GM21447 (cell line): Measurements from ENCODE around the gene USP49.

Source experiments
- ATAC-seq: cut with Tn5 transposase; IDR thresholded peaks from one replicate; pipeline ENCODE4 v1.9.1; 2021; ENCODE audit not compliant: unreplicated experiment

USP49 gene

GRCh38 chr6:41931792-41932191 lies 36.6 kb upstream of the USP49 start:
- ATAC-seq: no peak

GRCh38 chr6:41929924-41930323 lies 34.7 kb upstream of the USP49 start:
- ATAC-seq: no peak

- no peak for ATAC-seq
These were observed 32.1 kb upstream of the USP49 start for GRCh38 chr6:41927253-41927652.

GRCh38 chr6:41922154-41922553 lies 27.0 kb upstream of the USP49 start:
- ATAC-seq: no peak

GRCh38 chr6:41921712-41921998 lies 26.5 kb upstream of the USP49 start:
- no peak for ATAC-seq

- peak; percentile 92 for ATAC-seq
These were observed 25.9 kb upstream of the USP49 start, which contains the start of the genes BYSL and MED20 for GRCh38 chr6:41920921-41921711. TSS of gene BYSL (plus strand) at chr6:41921499. CDS start at chr6:41921563, 64 bp downstream. TSS of gene MED20 (minus strand) at chr6:41921139. CDS start at chr6:41921018, 121 bp downstream.

- ATAC-seq: no peak
These were observed 22.4 kb upstream of the USP49 start for GRCh38 chr6:41917528-41917927.

- ATAC-seq: no peak
These were observed 19.8 kb upstream of the USP49 start for GRCh38 chr6:41914869-41915530.

- no peak for ATAC-seq
These were observed 19.2 kb upstream of the USP49 start for GRCh38 chr6:41914343-41914742.

- no peak for ATAC-seq
These were observed 14.6 kb upstream of the USP49 start for GRCh38 chr6:41909727-41910126.

GRCh38 chr6:41901882-41902519 lies 6.8 kb upstream of the USP49 start:
- no peak for ATAC-seq

- ATAC-seq: no peak
These were observed 5.7 kb upstream of the USP49 start for GRCh38 chr6:41900861-41901260.

- no peak for ATAC-seq
These were observed 1.1 kb upstream of the USP49 start for GRCh38 chr6:41896281-41896680.

GRCh38 chr6:41894366-41895299 lies 542 bp downstream of the USP49 start:
- peak; percentile 18 for ATAC-seq

- no peak for ATAC-seq
These were observed 2.1 kb downstream of the USP49 start for GRCh38 chr6:41892921-41893564.

- ATAC-seq: no peak
These were observed 7.8 kb downstream of the USP49 start for GRCh38 chr6:41887331-41887751.

- no peak for ATAC-seq
These were observed 9.2 kb downstream of the USP49 start for GRCh38 chr6:41885930-41886329.

GRCh38 chr6:41884957-41885356 lies 10.2 kb downstream of the USP49 start:
- ATAC-seq: no peak

- no peak for ATAC-seq
These were observed 13.7 kb downstream of the USP49 start for GRCh38 chr6:41881506-41881905.

GRCh38 chr6:41878961-41879405 lies 16.2 kb downstream of the USP49 start:
- no peak for ATAC-seq
